ENCODE measurements around the gene ATP13A3.

GRCh38 chr3:194370753-194371152 lies 116.0 kb downstream of the ATP13A3 start:
- TF ChIP-seq POLR2AphosphoS5 (IDR thresholded peaks at IDR 0.05): no peak
- no peak for TF ChIP-seq CTCF (IDR thresholded peaks at IDR 0.05)
- TF ChIP-seq POLR2A (IDR thresholded peaks at IDR 0.05): no peak
- TF ChIP-seq EP300 (IDR thresholded peaks at IDR 0.05): no peak
